HG03139 (cell line): ENCODE data around the gene NCK2.
"Not testable (repeated sequence)": the region's sequence is repeated elsewhere in the genome, so short reads cannot be mapped to it uniquely, and the experiment has no call there.

Experiments used
- ATAC-seq: cut with Tn5 transposase; IDR thresholded peaks from one replicate; pipeline ENCODE4 v1.9.1; 2021; ENCODE audit not compliant: unreplicated experiment

NCK2 gene

DNA sequence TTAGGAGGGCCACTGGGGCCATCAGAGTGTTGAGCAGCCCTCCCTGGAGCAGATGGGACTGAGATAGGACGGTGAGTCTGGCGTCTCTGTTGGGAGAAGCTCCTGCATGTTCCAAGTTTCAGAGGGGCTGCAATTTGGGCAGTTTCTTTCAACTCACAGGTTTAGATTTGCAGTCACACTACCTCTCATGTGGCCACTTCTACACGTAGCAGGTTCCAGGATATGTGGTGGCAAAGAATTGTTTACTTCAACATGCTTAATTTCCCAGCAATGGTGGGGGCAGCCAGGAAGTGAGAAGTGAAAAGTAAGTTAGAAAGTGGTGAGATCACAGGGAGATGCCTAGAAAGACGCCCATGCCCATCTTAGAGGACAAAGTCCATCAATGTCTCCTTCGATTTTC is 9.3 kb downstream of the NCK2 start:
- ATAC-seq, result no peak

DNA sequence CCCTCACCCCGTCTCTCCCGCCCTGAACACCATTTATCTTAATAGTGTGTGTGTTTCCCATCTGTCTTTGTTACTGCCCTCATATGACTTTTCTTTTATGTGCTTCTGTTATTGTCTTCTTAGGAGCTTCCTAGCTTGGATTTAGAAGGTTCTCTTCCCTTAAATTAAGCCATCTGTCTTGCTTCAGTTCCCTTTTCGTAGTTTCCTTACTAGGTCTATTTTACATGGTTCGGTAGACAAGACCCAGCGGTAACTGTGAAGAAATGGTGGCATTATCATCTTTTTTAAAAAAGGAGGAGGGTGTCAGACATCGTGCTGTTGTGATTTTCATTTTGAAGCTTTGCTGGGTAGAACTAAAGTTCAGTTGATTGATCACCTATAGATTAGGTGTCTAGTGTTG is 10.3 kb downstream of the NCK2 start:
- no peak for ATAC-seq

DNA sequence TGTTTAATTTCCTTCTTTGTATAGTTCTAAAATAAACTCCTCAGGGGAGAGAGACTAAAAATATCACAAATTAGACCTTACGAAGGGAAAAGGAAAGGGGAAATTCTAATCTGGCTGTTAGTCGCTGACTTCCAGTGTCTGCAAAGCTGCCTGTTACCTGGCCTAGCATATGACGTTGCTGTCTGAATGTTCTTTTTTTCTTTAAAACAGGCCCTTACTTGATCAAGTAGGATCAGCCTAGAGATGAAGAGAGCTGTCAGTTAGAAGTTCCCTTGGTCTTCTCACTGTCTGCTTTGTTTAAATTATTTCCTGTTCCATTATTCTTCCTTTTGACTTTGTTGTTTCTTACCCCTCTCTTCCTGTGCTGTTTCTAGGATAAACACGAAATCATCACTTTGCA is 11.2 kb downstream of the NCK2 start:
- ATAC-seq, result no peak

DNA sequence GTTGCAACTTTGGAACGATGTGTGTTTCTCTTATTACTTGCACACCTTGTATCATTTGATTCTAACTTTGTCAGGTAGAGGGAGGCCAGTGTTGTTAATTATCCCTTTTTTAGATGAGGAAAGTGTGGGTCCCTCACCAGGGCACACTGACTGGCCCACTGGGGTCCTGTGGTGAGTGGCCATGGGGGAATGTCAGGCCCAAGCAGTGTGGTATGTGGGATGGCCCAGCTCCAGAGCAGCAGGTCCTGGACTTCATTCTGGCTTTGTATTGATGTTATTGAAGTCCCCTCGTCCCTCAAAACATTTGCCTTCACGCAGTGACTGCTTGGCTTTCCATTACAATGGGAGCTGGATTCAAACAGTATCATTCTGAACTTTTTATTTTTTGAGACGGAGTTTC is 11.7 kb downstream of the NCK2 start:
- ATAC-seq, result no peak

DNA sequence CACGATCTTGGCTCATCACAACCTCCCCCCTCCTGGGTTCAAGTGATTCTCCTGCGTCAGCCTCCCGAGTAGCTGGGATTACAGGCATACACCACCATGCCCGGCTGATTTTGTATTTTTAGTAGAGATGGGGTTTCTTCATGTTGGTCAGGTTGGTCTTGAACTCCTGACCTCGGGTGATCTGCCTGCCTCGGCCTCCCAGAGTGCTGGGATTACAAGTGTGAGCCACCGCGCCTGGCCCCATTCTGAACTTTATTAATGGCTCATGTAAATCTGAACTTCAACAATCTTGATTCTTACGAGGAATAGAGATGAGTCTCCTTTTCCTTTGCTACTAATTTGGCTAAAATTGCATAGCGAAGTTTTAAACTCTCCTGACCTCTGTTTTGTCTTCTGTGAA is 12.2 kb downstream of the NCK2 start:
- ATAC-seq, result not testable (repeated sequence)

DNA sequence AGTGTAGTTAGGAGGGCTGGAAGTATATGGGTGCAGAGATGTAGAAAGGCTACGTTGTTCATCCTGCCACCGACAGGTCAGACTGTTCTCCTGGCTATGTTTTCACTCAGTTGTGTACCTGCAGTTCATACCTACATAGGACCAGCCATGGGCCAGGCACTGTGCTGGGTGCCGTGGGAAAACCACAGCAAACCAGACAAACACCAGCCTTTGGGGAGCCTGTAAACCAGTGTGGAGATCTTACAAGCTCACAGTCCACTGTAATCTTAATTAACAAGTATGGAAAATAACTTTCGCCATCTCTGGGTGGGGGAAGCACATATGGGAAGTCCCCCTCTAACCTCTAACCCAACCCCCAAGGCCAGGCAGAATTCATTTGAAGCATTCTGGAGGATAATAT is 12.7 kb downstream of the NCK2 start:
- ATAC-seq, result no peak

DNA sequence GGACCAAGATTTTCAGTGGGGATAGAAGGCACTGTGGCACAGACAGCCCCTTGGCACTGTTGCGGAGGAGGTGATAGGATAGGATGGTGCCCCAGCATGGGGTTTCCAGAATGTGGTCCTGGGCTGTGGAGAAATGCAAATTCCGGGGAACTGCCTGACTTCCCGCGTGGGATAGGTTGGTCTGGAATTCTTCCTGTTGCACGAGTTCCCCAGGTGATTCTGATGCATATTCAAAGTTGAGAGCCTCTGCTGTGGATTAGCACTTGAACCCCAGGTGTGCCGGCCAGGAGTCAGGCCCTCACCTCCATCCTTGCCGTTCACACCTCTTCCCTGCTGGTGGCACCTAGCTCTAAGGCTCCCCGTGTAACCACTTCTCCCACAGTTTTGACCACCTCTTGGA is 15.5 kb downstream of the NCK2 start:
- ATAC-seq, result no peak

DNA sequence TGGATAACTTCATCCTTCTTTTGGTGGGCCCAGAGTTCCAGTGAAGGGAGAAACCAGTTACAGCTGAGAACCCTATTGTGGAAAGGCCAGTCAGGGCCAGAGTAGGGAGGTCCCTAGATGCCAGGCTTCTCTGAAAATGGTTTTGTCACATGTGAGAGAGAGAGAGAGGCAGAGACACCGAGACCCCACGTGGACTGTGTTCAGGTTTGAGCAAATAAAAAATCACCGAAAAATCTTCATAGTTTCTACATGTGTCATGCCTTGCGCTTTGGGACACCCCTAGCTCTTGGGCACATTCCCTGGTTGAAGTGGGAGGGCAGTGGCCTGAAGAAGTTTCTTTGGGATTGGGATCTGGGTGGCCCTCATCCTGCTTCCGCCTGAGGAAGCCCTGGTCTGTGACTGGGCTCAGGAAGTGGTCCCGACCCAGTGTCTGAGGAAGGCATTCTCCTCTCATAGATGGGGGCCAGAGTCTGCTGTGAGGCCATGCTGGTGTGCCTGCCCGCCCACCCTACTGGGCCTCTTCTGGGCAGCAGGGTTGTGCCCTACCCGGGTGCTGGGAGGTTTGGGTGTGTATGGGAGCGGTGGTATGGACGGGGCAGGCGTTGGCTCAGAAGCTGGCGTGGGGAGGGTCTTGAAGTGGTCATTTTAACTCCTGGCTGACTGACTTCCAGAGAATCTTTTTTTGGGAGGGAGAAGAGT is 16.1 kb downstream of the NCK2 start:
- no peak for ATAC-seq

DNA sequence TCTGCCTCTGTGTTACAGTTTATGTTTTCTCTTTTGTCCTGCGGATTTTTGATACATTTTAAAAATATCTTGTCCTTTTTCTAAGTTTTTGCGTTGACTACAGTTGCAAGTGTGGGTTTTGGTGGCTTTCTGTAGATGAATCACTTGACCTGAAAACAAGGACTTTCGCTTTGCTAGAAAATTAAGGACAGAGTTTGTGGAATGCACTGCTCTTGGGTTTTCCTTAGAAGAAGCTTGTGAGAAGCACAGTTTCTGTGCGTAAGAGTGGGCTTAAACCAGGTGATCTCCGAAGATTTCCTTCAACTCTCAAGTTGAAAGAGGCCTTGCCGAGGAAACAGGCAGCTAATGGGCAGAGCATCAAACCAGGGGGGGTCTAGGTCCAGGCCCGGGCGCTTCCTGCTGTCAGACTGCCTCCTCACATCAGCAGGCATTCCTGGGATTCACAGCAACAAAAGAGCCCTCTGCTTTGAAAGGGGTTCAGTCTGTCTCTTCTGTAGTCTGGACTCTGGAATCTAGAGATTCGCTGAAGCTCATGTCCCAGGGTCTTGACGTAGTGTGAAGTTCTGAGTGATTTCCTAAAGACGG is 17.3 kb downstream of the NCK2 start:
- no peak for ATAC-seq

DNA sequence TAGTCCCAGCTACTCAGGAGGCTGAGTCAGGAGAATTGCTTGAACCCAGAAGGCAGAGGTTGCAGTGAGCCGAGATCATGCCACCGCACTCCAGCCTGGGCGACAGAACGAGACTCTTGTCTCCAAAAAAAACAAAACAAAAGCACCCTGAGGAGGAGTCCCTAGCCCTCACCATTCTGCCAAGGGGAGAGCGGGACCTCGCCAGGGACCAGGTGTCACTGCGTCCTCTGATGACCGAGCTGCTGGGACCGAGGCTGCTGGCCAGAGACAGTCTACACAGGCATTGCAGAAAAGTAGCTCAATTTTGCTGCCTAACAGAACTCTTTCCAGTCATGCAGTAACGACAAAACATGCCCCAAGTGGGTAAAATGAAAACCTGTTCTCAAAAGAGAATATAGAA is 18.4 kb downstream of the NCK2 start:
- no peak for ATAC-seq

DNA sequence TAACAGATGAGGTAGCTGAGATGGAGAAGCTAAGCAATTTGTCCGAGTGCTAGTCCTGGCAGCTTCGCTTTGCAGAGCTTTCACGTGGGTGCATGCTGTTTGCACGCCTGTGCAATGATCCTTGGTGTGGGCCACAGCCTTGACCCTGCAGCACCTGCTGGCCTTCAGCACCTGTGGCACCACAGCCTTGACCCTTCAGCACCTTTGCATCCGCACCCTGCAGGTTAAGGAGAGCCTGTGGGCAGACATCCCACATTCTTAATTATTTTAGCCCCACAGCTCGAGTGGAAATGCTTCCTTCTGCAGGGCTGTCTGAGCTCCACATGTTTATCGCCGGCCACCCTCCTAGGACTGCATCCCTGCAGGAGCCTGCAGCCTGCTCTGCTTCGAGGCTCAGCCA is 19.3 kb downstream of the NCK2 start:
- no peak for ATAC-seq

DNA sequence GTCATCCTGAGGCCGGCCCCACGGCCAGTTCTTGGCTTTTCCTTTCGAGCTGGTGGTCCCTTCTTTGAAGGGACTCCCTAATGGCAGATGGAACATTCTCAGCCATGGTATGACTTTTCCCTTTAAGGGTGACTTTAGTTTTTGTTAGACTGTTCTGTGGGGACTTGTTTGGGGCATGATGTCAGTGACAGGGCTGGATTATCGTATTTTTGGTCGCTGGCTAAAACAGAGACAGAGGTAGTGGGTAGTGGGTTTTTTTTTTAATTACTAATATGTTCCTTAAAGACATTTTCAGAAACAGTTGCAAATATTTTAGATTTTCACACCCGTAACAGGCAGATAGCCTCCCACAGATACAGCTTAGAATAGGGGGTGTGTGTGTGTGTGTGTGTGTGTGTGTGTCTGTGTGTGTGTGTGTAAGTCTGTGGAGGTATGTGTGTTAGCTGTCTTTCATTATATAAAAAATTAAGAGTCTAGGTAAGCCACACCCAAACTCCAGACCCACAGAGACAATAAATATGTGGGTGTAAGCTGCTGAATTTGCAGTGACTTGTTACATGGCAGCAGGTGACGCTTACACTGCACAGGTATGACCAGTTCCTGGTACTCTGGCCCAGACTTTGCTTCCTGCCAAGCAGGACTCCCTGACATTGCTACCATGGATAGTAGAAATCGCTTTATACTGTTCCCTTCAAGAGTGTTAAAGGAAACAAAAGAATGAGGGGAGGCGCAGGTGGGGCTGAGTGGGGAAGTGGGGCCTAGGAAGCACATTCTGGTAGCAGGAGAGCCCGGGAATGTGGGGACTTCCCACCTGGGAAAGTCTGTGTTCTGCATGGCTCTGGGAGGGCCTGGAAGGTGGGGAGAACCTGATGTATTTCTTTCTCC is 20.9 kb downstream of the NCK2 start:
- ATAC-seq, result no peak

DNA sequence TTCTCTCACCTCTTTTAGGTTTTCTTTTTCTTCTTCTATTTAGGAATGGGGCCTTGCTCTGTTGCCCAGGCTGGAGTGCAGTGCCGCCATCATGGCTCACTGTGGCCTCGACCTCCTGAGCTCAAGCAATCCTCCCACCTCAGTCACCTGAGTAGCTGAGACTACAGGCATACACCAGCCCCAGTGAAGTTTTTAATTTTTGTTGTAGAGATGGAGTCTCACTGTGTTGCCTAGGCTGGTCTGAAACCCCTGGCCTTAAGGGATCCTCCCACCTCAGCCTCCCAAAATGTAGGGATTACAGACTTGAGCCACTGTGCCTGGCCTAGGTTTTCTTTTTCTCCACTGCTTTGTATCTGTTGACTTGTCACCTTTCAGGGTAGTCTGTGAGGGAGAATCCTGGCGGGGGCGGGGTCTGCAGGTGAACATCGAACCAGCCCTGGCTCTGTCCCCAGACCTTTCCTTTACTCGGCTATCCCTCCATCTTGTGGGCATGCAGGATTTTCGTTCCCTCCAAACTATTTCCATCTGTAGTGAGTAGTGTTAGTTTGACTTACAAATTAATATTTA is 21.7 kb downstream of the NCK2 start:
- ATAC-seq, result no peak

DNA sequence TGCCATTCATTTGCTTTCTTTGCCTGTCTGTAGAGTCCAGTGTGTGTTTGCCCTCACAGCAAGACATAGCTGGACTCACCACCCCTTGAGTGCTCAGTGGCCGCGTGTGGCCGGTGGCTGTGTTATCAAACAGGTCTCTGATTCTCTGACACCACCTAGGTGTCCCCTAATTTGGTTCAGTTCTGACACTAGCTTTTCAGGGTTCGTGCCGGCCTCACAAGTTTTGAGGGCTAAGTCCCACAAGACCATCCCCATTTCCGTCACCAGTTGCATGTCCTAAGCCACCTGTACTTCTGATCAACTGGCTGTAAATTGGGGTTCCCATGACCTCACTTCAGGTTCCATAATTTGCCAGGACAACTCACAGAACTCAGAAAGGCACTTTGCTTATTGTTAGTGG is 23.5 kb downstream of the NCK2 start:
- no peak for ATAC-seq

DNA sequence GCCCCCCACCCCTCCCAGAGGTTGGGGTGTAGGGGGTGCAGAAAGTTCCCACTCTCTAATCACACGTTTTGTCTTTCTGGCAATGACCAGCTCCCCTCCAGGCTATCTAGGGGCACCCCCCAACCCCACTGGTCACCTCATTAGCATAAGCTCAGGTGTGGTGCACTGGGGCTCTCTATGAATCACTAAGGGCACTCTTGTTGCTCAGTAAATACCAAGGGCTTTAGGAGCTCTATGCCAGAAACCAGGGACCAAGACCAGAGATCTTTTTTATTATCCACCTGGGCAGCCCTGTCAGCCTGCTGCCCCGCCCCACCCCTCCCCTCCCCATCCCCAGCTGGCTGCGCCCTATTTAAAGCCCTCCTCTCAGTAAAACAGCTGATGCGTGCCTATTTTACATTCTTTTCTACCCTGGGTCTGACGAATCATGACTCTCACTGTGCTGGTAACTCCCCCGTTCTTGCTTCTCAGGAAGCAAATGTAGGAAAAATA is 24.3 kb downstream of the NCK2 start:
- ATAC-seq, result no peak

DNA sequence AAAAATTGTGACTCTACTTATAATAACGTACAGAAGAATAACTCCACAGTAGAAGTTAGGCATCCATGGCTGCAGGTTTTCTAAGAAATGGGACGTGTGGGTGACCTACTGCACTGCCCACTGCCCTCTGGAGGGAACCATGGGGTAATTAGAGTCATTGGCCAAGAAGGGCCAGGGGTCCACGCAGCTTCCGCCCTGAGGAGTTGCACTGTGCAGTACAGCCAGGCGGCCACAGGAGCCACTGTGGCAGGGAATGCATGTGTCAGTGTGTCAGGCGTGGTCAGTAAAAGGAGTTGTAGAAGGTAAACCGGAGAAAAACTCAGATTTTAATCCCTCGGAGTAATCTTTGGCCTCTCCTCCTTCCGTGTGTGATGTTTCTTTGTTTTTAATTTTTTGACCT is 24.8 kb downstream of the NCK2 start:
- ATAC-seq, result no peak

DNA sequence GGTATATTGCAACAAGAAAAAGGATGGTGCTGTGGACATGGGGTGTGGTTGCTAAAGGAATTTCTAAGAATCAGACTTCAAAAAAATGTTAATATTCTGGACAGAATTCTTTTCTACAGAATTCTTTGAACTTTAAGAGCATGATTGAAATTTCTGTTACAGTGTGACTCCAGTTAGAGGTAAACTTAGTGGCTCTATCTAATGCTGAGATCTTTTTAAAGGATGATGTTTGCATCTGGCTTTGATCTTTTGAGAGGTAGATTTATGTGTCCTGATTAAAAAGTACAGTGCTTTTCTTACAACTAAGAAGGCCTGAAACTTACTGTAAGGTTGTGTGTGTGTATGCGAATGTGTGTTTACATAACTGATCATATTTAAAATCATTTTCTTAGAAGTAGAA is 25.4 kb downstream of the NCK2 start:
- ATAC-seq, result no peak

DNA sequence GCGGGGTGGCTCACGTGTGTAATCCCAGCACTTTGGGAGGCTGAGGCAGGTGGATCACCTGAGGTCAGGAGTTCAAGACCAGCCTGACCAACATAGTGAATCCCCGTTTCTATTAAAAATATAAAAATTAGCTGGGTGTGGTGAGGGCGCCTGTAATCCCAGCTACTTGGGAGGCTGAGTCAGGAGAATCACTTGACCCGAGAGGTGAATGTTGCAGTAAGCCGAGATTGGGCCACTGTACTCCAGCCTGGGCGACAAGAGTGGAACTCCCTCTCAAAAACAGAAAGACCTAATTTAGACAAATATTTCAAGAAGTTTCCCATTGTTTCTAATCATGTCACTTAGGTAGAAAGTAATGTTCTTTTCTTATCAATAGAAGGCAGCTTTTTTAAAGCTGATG is 26.6 kb downstream of the NCK2 start:
- ATAC-seq, result not testable (repeated sequence)

DNA sequence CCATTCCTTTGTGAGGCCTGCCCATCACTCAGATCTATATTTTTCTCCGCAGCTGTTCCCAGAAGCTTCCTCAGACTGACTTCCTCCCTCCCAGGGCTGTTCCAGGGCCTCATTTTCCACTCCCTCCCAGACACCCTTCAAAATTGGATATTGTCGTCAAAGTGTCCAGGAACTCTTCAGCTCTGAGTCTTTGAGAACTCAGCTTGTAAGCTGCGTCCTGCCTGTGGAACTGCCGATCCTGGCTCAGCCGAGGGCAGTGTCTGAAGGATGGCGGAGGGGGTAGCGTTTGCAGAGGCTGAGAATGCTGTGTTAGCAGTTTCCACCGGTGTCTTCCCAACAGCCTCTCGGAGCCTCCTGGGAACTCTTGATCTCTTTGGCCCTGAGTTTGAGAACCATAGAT is 27.1 kb downstream of the NCK2 start:
- no peak for ATAC-seq

DNA sequence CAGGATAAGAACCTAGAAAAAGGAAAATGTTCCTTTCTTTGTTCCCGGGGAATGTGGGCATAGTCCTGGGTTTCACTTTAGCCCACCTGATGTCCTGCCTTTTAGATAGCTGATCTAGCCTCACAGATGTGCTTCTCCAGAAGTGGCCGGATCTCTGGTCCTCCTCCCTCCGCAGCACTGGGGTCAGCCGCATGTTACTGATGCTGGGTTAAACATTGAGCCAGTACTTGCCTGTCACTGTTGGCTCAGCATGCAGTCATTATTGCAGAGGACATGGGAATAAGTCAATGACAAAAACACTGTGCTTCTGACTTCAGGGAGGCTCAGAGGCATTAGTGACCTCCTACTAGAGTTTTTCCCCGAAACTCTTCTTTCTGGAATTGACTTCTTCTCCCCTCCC is 27.6 kb downstream of the NCK2 start:
- no peak for ATAC-seq

DNA sequence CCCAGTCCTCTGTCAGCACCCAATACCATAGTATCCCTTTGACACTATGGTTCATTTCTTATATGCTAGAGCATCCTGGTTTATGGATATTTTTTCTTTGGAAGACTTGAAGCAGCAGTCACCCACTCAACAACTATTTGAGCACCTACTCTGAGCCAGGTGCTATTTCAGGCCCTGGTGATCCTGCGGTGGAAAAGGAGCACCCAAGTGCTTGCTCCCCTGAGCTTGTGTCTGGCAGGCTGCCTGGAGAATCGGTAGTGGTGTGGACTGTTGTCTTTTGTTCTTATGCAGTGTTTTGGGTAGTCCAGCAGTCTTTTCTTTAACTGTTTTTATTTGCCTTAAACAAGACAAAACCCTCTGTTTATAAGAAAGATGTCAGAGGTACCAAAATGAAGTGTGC is 28.9 kb downstream of the NCK2 start:
- no peak for ATAC-seq
